ENCODE results near the gene GRK1.

DNA sequence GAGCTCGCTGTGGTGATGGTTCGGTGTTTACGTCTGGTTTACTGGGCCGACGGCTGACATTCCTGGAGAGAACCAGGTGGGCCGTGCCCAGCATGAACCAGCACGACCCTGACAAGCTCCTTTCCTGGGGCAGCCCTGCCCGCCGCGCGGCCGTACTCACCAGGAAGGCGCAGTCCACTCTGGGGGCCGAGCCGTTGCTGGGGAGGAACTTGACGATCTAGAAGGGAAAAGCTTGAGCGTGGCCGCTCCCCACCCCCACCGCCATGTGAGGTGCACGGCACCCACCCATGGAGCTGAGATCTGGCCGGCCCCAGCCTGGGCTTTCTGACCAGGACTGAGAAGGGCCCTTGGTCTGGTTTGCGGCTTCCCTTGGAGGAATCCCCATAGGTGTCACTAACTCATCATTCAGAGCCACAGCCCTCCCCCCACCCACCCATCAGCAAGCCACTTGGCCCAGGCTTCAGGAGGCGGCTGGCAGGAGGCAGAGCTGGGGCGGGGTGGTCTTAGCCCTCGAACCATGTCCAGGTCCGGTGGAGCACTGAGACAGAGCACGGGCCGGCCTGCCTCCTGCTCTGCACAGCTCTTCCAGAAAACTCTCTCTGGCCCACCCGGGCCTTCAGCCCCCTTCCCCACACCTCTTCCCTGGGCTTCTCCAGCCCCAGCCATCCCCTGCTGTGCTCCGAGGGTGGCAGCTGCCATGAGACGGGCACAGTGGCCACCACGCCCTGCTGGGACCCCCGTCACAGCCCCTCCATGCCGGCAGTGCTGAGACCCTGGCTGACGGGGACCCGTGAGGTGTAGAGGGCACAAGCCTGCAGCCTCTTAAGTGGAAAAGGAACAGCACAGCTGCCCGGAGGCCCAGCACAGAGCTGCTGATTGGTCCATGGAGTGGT, 15.3 kb upstream of the GRK1 start:
- TF ChIP-seq ZNF561 (tag by site-specific recombination; IDR thresholded peaks at IDR 0.05; ENCODE audit: borderline replicate concordance) (no peak), KLF10 (tag by site-specific recombination; IDR thresholded peaks at IDR 0.05) (no peak), ZBTB1 (tag by site-specific recombination; IDR thresholded peaks at IDR 0.05) (no peak), ZNF544 (tag by site-specific recombination; IDR thresholded peaks at IDR 0.05) (no peak)
- TF ChIP-seq, protein P1, sequence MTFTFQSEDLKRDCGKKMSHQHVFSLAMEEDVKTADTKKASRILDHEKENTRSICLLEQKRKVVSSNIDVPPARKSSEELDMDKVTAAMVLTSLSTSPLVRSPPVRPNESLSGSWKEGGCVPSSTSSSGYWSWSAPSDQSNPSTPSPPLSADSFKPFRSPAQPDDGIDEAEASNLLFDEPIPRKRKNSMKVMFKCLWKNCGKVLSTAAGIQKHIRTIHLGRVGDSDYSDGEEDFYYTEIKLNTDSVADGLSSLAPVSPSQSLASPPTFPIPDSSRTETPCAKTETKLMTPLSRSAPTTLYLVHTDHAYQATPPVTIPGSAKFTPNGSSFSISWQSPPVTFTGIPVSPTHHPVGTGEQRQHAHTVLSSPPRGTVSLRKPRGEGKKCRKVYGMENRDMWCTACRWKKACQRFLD (tag by site-specific recombination; IDR thresholded peaks at IDR 0.05), result no peak
- TF ChIP-seq, protein P2, sequence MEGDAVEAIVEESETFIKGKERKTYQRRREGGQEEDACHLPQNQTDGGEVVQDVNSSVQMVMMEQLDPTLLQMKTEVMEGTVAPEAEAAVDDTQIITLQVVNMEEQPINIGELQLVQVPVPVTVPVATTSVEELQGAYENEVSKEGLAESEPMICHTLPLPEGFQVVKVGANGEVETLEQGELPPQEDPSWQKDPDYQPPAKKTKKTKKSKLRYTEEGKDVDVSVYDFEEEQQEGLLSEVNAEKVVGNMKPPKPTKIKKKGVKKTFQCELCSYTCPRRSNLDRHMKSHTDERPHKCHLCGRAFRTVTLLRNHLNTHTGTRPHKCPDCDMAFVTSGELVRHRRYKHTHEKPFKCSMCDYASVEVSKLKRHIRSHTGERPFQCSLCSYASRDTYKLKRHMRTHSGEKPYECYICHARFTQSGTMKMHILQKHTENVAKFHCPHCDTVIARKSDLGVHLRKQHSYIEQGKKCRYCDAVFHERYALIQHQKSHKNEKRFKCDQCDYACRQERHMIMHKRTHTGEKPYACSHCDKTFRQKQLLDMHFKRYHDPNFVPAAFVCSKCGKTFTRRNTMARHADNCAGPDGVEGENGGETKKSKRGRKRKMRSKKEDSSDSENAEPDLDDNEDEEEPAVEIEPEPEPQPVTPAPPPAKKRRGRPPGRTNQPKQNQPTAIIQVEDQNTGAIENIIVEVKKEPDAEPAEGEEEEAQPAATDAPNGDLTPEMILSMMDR (tag by site-specific recombination; IDR thresholded peaks at IDR 0.05), result no peak

Data from HEK293 (cell line).